ENCODE data around the gene MLEC. TPM values are rescaled to one million over a fixed set of nuclear protein-coding genes. Genes with fewer than 3 reads are reported as not detected.

The MLEC gene
- total and polyA plus RNA-seq, 2 of the 13 experiments (the other 11 are each of a cell fraction or from before 2014, with no cell fraction given) = 49.8 to 156 TPM

DNA sequence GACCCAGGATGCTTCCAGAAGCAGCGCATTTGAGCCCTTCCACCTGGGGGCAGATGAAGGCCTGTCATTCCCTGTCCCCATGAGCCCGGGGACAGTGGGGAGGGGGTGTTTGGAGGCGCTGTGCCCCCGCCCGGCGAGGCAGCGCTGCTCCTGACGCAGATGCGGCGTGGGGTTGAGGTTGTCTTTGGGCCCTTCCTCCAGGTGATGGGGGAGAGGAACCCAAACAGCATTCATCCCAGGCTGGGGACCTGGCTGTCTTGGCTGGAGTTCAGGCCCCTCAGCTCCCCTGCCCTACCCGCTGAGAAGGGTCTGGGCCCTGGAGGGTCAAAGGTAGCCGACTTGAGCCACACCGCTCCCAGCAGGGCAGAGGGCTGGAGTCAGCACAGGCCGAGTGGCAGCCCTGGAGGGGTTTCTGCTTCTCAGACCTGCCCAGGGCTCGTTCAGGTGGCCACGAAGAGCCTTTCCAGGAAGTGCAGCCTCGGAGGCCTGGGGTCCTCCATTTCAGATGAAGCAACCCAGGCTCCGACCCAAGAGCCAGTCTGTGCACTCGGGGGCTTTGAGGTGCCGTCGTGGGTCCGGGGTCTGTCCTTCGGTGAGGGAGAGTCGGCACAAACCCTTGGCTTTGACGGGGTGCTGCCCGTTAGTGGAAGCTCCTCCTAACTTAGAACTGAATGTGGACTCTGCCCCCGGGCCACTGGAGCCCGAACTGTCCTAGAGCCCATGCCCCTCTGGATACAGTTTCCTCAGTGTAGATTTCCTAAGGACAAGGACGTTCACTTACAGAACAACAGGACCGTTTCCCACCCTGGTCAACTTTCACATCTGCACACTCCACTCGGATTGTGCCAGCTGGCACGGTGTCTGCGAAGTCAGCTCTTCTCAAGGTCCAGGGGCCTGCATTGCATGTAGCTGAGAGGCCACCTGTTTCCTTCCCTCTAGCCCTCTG lies 54.8 kb downstream of the MLEC start (continued):
- TF ChIP-seq, protein P1, sequence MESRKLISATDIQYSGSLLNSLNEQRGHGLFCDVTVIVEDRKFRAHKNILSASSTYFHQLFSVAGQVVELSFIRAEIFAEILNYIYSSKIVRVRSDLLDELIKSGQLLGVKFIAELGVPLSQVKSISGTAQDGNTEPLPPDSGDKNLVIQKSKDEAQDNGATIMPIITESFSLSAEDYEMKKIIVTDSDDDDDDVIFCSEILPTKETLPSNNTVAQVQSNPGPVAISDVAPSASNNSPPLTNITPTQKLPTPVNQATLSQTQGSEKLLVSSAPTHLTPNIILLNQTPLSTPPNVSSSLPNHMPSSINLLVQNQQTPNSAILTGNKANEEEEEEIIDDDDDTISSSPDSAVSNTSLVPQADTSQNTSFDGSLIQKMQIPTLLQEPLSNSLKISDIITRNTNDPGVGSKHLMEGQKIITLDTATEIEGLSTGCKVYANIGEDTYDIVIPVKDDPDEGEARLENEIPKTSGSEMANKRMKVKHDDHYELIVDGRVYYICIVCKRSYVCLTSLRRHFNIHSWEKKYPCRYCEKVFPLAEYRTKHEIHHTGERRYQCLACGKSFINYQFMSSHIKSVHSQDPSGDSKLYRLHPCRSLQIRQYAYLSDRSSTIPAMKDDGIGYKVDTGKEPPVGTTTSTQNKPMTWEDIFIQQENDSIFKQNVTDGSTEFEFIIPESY (CRISPR knock-in tag; IDR thresholded peaks at IDR 0.05) = peak; percentile 25; the same call in 1 of the 2 replicates
- TF ChIP-seq ZNF766 (CRISPR knock-in tag; IDR thresholded peaks at IDR 0.05; ENCODE audit: borderline replicate concordance) (0 out of 2 replicates have a peak, but pooled peaks have one; percentile 66), SOX5 (CRISPR knock-in tag; IDR thresholded peaks at IDR 0.05; ENCODE audit: borderline replicate concordance) (no peak), NCOR1 (IDR thresholded peaks at IDR 0.05; ENCODE audit: borderline replicate concordance, low read length) (peak; percentile 21; the same call in 1 of the 2 replicates), ZFP62 (CRISPR knock-in tag; IDR thresholded peaks at IDR 0.05) (no peak), KMT2B (CRISPR knock-in tag; IDR thresholded peaks at IDR 0.05) (no peak), ZNF562 (CRISPR knock-in tag; IDR thresholded peaks at IDR 0.05; ENCODE audit: borderline replicate concordance) (no peak), TEAD3 (CRISPR knock-in tag; optimal IDR thresholded peaks at IDR 0.05; ENCODE audit: borderline replicate concordance) (peak; percentile 23), KAT8 (CRISPR knock-in tag; IDR thresholded peaks at IDR 0.05) (0 out of 2 replicates have a peak, but pooled peaks have one; percentile 16), ZNF496 (CRISPR knock-in tag; IDR thresholded peaks at IDR 0.05; ENCODE audit: insufficient replicate concordance) (no peak), PRPF4 (IDR thresholded peaks at IDR 0.05; ENCODE audit: low read depth, low read length, poor library complexity, severe bottlenecking) (no peak)
- TF ChIP-seq, protein P2, sequence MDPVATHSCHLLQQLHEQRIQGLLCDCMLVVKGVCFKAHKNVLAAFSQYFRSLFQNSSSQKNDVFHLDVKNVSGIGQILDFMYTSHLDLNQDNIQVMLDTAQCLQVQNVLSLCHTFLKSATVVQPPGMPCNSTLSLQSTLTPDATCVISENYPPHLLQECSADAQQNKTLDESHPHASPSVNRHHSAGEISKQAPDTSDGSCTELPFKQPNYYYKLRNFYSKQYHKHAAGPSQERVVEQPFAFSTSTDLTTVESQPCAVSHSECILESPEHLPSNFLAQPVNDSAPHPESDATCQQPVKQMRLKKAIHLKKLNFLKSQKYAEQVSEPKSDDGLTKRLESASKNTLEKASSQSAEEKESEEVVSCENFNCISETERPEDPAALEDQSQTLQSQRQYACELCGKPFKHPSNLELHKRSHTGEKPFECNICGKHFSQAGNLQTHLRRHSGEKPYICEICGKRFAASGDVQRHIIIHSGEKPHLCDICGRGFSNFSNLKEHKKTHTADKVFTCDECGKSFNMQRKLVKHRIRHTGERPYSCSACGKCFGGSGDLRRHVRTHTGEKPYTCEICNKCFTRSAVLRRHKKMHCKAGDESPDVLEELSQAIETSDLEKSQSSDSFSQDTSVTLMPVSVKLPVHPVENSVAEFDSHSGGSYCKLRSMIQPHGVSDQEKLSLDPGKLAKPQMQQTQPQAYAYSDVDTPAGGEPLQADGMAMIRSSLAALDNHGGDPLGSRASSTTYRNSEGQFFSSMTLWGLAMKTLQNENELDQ (CRISPR knock-in tag; IDR thresholded peaks at IDR 0.05; ENCODE audit: borderline replicate concordance) = no peak
- TF ChIP-seq, protein P3, sequence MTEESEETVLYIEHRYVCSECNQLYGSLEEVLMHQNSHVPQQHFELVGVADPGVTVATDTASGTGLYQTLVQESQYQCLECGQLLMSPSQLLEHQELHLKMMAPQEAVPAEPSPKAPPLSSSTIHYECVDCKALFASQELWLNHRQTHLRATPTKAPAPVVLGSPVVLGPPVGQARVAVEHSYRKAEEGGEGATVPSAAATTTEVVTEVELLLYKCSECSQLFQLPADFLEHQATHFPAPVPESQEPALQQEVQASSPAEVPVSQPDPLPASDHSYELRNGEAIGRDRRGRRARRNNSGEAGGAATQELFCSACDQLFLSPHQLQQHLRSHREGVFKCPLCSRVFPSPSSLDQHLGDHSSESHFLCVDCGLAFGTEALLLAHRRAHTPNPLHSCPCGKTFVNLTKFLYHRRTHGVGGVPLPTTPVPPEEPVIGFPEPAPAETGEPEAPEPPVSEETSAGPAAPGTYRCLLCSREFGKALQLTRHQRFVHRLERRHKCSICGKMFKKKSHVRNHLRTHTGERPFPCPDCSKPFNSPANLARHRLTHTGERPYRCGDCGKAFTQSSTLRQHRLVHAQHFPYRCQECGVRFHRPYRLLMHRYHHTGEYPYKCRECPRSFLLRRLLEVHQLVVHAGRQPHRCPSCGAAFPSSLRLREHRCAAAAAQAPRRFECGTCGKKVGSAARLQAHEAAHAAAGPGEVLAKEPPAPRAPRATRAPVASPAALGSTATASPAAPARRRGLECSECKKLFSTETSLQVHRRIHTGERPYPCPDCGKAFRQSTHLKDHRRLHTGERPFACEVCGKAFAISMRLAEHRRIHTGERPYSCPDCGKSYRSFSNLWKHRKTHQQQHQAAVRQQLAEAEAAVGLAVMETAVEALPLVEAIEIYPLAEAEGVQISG (CRISPR knock-in tag; IDR thresholded peaks at IDR 0.05) = peak; percentile 30; the same call in 1 of the 2 replicates
- TF ChIP-seq, protein P4, sequence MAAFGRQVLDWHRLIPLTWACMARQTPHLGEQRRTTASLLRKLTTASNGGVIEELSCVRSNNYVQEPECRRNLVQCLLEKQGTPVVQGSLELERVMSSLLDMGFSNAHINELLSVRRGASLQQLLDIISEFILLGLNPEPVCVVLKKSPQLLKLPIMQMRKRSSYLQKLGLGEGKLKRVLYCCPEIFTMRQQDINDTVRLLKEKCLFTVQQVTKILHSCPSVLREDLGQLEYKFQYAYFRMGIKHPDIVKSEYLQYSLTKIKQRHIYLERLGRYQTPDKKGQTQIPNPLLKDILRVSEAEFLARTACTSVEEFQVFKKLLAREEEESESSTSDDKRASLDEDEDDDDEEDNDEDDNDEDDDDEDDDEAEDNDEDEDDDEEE (CRISPR knock-in tag; IDR thresholded peaks at IDR 0.05) = no peak
- TF ChIP-seq, protein P5, sequence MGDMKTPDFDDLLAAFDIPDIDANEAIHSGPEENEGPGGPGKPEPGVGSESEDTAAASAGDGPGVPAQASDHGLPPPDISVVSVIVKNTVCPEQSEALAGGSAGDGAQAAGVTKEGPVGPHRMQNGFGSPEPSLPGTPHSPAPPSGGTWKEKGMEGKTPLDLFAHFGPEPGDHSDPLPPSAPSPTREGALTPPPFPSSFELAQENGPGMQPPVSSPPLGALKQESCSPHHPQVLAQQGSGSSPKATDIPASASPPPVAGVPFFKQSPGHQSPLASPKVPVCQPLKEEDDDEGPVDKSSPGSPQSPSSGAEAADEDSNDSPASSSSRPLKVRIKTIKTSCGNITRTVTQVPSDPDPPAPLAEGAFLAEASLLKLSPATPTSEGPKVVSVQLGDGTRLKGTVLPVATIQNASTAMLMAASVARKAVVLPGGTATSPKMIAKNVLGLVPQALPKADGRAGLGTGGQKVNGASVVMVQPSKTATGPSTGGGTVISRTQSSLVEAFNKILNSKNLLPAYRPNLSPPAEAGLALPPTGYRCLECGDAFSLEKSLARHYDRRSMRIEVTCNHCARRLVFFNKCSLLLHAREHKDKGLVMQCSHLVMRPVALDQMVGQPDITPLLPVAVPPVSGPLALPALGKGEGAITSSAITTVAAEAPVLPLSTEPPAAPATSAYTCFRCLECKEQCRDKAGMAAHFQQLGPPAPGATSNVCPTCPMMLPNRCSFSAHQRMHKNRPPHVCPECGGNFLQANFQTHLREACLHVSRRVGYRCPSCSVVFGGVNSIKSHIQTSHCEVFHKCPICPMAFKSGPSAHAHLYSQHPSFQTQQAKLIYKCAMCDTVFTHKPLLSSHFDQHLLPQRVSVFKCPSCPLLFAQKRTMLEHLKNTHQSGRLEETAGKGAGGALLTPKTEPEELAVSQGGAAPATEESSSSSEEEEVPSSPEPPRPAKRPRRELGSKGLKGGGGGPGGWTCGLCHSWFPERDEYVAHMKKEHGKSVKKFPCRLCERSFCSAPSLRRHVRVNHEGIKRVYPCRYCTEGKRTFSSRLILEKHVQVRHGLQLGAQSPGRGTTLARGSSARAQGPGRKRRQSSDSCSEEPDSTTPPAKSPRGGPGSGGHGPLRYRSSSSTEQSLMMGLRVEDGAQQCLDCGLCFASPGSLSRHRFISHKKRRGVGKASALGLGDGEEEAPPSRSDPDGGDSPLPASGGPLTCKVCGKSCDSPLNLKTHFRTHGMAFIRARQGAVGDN (CRISPR knock-in tag; IDR thresholded peaks at IDR 0.05) = peak; percentile 75; the same call in 1 of the 2 replicates
